NCI-H524 treated with DMSO at 0.1 percent for 48 hours (cell line): ENCODE measurements around the gene GPNMB.
"Not testable (repeated sequence)": the region's sequence is repeated elsewhere in the genome, so short reads cannot be mapped to it uniquely, and the experiment has no call there.

Experiments
- DNase-seq: peaks from one replicate; lab custom pipeline; 2025; lab: John Stamatoyannopoulos, UW

The GPNMB gene

GRCh38 chr7:23246555-23246954, at the start of gene GPNMB:
Gene GPNMB, plus strand, starts transcription at chr7:23246775. Its CDS starts 83 bp downstream, at chr7:23246858.
- DNase-seq, result no peak

- DNase-seq, result not testable (repeated sequence)
Measured at GRCh38 chr7:23197745-23198144, 48.8 kb upstream of the GPNMB start.

GRCh38 chr7:23200331-23200730, 46.2 kb upstream of the GPNMB start:
- no peak for DNase-seq

GRCh38 chr7:23204241-23204640, 42.3 kb upstream of the GPNMB start:
- DNase-seq, result no peak

- DNase-seq, result no peak
Measured at GRCh38 chr7:23205577-23205908, 41.0 kb upstream of the GPNMB start.

GRCh38 chr7:23205909-23206767, 40.4 kb upstream of the GPNMB start:
- no peak for DNase-seq

- DNase-seq, result no peak
Measured at GRCh38 chr7:23207021-23207420, 39.6 kb upstream of the GPNMB start.

- DNase-seq, result no peak
Measured at GRCh38 chr7:23207884-23208283, 38.7 kb upstream of the GPNMB start.

- no peak for DNase-seq
Measured at GRCh38 chr7:23208316-23208715, 38.3 kb upstream of the GPNMB start.

GRCh38 chr7:23210506-23210905, 36.1 kb upstream of the GPNMB start:
- no peak for DNase-seq

- no peak for DNase-seq
Measured at GRCh38 chr7:23211589-23211988, 35.0 kb upstream of the GPNMB start.

- DNase-seq, result no peak
Measured at GRCh38 chr7:23212395-23212794, 34.2 kb upstream of the GPNMB start.

GRCh38 chr7:23212841-23213240, 33.7 kb upstream of the GPNMB start:
- DNase-seq, result no peak

- no peak for DNase-seq
Measured at GRCh38 chr7:23213755-23214154, 32.8 kb upstream of the GPNMB start.

GRCh38 chr7:23214423-23214822, 32.2 kb upstream of the GPNMB start:
- no peak for DNase-seq

- DNase-seq, result no peak
Measured at GRCh38 chr7:23214938-23215337, 31.6 kb upstream of the GPNMB start.

- DNase-seq, result no peak
Measured at GRCh38 chr7:23216021-23216420, 30.6 kb upstream of the GPNMB start.

- no peak for DNase-seq
Measured at GRCh38 chr7:23218196-23218595, 28.4 kb upstream of the GPNMB start.

GRCh38 chr7:23220690-23221305, 25.8 kb upstream of the GPNMB start:
- no peak for DNase-seq

- DNase-seq, result no peak
Measured at GRCh38 chr7:23222439-23223030, 24.0 kb upstream of the GPNMB start.

GRCh38 chr7:23224364-23224763, 22.2 kb upstream of the GPNMB start:
- DNase-seq, result not testable (repeated sequence)

- DNase-seq, result no peak
Measured at GRCh38 chr7:23226844-23227450, 19.6 kb upstream of the GPNMB start.

GRCh38 chr7:23228412-23228811, 18.2 kb upstream of the GPNMB start:
- DNase-seq, result no peak
